Heart left ventricle (tissue), 13 donors: ENCODE measurements around the gene ENOX1.

Experiments used
- POLR2A ChIP-seq, 2 donors: fragments of 450-650 bp; IDR thresholded peaks; one replicate each; pipeline ENCODE4 v1.6.1; 2017; ENCODE audit warnings: antibody characterized with exemption in 2 of 2, mild to moderate bottlenecking in 2 of 2, moderate library complexity in 2 of 2
- TF ChIP-seq, protein P1 (sequence below), 12 donors: fragments of 200-600 bp; sonication (generic) in 4 of 12; IDR thresholded peaks; one replicate each; pipeline versions ENCODE4 v1.5.0 to v1.8.0; 2018 to 2022; ENCODE audit warnings: antibody characterized with exemption in 12 of 12, mild to moderate bottlenecking in 5 of 12
- donor health status: ischemic (EF 13 %, LVEDD 7.1; RV severe dilation, severe dysfunction).
- donor health status: DM: no; HTN: yes; CAD: no.
- donor health status: DM: no; HTN: no; CAD: no.
- donor health status: ischemic (EF 25% LVEDD 6.9; RV normal size, moderate dysfunction).
- donor health status: ischemic (EF 25% LVEDD 5.7; RV mildly dilated, moderate dysfunction).
- donor health status: ischemic (EF 35%, LVEDD 5.7; RV mildly dilated, moderate dysfunction).
- donor health status: nonischemic (EF 11% LVEDD 7.7; RV severe dilation, severe dysfunction).
- donor health status: DM: yes; HTN: yes; CAD: no.
- donor health status: PGD.
- donor health status: ischemic (EF 29% LVEDD 5.4; RV normal size, mild dysfunction).
- donor health status: nonischemic (EF 23%, LVEDD 6.1; RV moderate dilation, normal function).

DNA sequence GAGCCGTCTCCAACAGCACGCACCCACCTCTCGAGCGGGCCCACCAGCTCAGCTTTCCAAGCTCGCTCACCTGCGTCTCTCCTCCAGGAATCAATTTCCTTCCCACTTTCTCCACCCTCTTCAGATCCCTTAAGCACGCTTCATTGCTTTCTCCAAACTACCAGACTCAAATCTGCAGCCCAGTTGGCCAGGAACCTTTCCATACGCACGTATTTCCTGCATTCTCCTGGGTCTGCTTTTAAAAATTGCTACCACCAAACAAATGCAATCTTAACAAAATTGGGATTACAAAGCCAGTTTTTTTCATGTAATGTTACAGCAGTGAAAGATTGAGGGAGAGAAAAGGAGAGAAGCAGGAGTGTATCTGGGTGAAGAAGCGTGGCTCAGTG is 1.5 kb downstream of the ENOX1 start:
- TF ChIP-seq, protein P1, sequence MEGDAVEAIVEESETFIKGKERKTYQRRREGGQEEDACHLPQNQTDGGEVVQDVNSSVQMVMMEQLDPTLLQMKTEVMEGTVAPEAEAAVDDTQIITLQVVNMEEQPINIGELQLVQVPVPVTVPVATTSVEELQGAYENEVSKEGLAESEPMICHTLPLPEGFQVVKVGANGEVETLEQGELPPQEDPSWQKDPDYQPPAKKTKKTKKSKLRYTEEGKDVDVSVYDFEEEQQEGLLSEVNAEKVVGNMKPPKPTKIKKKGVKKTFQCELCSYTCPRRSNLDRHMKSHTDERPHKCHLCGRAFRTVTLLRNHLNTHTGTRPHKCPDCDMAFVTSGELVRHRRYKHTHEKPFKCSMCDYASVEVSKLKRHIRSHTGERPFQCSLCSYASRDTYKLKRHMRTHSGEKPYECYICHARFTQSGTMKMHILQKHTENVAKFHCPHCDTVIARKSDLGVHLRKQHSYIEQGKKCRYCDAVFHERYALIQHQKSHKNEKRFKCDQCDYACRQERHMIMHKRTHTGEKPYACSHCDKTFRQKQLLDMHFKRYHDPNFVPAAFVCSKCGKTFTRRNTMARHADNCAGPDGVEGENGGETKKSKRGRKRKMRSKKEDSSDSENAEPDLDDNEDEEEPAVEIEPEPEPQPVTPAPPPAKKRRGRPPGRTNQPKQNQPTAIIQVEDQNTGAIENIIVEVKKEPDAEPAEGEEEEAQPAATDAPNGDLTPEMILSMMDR (IDR thresholded peaks at IDR 0.05): no peak
- no peak for TF ChIP-seq POLR2A (IDR thresholded peaks at IDR 0.05)
